ENCODE data around the gene G6PC1. TPM values are rescaled to one million over a fixed set of nuclear protein-coding genes. Genes with fewer than 3 reads are reported as not detected.
"Not testable (repeated sequence)": the region's sequence is repeated elsewhere in the genome, so short reads cannot be mapped to it uniquely, and the experiment has no call there.

G6PC1 gene
- total RNA-seq, 1 experiment from 2014 or later: not detected

DNA sequence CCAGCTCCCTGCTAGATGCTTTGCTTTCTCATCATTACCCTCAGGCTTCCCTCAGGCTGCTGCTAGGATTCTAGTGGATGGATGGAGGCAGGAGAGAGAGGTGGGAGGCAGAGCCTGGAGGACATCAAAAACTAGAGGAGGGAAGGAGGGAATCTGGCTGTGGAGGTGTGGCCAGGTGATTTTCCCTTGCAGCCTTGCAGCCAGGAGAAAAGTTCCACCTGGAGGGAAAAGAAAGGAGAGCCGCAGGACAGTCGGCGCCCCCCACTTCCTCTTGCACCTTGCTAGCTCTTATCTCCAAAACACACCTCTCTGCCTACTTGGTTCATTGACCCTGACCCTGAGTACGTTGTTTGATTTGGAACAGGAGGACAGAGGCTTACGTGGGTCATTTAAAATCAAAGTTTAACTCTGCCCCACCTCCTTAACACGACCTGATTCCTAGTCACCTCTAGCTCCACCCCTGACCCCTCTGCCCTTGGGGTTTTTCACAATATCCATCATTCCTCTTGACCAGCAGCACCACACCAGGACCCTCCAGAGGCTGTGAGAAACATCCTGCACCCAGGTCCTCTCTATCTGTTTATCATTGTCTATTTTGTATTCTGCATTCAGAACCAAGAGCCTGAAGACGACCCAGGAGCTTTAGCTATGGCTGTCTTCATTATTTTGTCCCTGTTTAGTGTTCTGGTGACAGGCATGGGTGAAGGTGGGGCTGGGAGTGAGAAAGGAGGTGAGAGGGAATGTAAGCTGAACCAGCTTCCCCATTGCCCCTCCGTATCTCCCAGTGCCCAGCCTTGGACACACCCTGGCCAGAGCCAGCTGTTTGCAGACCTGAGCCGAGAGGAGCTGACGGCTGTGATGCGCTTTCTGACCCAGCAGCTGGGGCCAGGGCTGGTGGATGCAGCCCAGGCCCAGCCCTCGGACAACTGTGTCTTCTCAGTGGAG lies 33.7 kb upstream of the G6PC1 start:
- H3K27me3 ChIP-seq (replicated peaks): peaks cover 10% of the 10 kb centered on the region; the same call in 1 of the 2 replicates
- no peak overlapping the region for H3K4me3 ChIP-seq
- DNase-seq (ENCODE audit: low read depth in 1 of 2, low spot score in 2 of 2): no peak
- no peak overlapping the region for H3K27ac ChIP-seq
- no peaks in the 10 kb centered on the region for H3K4me1 ChIP-seq (replicated peaks)
- H3K9me3 ChIP-seq (replicated peaks): peaks cover 2% of the 10 kb centered on the region; the same call in 1 of the 2 replicates
- no peaks in the 10 kb centered on the region for H3K36me3 ChIP-seq

DNA sequence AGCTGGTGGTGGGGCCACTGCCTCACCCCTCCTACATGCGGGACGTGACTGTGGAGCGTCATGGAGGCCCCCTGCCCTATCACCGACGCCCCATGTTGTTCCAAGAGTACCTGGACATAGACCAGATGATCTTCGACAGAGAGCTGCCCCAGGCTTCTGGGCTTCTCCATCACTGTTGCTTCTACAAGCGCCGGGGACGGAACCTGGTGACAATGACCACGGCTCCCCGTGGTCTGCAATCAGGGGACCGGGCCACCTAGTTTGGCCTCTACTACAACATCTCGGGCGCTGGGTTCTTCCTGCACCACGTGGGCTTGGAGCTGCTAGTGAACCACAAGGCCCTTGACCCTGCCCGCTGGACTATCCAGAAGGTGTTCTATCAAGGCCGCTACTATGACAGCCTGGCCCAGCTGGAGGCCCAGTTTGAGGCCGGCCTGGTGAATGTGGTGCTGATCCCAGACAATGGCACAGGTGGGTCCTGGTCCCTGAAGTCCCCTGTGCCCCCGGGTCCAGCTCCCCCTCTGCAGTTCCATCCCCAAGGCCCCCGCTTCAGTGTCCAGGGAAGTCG lies 32.8 kb upstream of the G6PC1 start:
- not testable (repeated sequence) for H3K27ac ChIP-seq

DNA sequence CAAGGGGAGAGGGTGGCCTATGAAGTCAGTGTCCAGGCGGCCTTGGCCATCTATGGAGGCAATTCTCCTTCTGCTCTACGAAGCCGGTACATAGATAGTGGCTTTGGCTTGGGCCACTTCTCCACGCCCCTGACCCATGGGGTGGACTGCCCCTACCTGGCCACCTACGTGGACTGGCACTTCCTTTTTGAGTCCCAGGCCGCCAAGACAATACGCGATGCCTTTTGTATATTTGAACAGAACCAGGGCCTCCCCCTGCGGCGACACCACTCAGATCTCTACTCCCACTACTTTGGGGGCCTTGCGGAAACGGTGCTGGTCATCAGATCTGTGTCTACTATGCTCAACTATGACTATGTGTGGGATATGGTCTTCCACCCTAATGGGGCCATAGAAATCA lies 32.3 kb upstream of the G6PC1 start:
- no peak for DNase-seq (ENCODE audit: low read depth in 1 of 2, low spot score in 2 of 2)
- Histone ChIP-seq H3K9me3 (replicated peaks) (no peaks in the 10 kb centered on the region; the same call in 1 of the 2 replicates), H3K36me3 (no peaks in the 10 kb centered on the region), H3K27me3 (replicated peaks) (peaks cover 13% of the 10 kb centered on the region; the same call in 1 of the 2 replicates), H3K27ac (no peak overlapping the region), H3K4me1 (replicated peaks) (no peaks in the 10 kb centered on the region), H3K4me3 (no peak overlapping the region)

More for the DNA sequence above, 32.8 kb upstream of the G6PC1 start:
- not testable (repeated sequence) for H3K36me3 ChIP-seq; H3K4me1 ChIP-seq (replicated peaks); DNase-seq (ENCODE audit: low read depth in 1 of 2, low spot score in 2 of 2); H3K27me3 ChIP-seq (replicated peaks); H3K4me3 ChIP-seq; H3K9me3 ChIP-seq (replicated peaks)

DNA sequence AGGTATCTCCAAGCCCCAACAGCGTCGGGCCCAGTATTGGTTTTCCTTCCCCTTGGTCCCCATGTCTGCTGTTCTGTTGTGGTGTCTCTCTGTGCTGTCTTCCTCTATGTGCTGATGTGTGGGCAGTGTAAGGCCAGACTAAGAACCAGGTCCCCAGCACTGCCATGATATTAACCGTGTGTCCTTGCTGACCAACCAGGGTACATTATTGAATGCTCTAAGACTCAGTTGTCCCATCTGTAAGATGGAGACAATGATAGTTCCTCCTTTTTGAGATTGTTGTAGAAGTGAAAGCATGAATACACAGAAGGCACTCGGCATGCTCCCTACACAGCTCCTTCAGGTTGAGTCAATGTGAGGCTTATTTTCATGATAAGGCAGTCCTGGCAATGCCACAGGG lies 29.0 kb upstream of the G6PC1 start:
- no peak for DNase-seq (ENCODE audit: low read depth in 1 of 2, low spot score in 2 of 2)
- H3K4me3 ChIP-seq: no peak overlapping the region
- no peaks in the 10 kb centered on the region for H3K36me3 ChIP-seq
- no peaks in the 10 kb centered on the region for H3K4me1 ChIP-seq (replicated peaks)
- H3K27ac ChIP-seq: no peak overlapping the region
- no peaks in the 10 kb centered on the region for H3K9me3 ChIP-seq (replicated peaks)
- peaks cover 17% of the 10 kb centered on the region for H3K27me3 ChIP-seq (replicated peaks)

DNA sequence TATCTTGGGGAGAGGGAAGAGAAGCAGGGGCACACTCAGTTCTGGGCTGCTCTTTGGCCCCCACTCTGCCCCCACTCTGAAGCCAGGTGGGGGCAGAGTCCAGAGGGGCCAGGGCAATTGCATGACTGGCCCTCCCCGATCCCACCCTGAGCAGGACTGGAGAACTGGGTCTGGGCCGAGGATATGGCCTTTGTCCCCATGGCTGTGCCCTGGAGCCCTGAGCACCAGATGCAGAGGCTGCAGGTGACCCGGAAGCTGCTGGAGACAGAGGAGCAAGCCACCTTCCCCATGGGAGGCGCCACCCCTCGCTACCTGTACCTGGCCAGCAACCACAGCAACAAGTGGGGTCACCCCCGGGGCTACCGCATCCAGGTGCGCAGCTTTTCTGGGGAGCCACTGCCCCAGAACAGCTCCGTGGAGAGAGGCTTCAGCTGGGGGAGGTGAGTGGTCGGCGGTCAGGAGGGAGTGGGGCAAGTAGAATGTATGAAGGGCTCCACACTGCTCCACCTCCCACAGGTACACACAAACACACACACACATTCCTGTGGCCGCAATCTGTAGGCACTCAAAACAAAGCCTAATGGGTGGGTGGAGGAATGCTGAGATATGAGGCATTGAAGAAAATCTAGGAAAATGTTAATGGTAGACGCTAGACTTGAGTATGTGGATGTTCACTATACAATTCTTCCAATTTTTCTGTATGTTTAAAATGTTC lies 28.2 kb upstream of the G6PC1 start:
- H3K27me3 ChIP-seq (replicated peaks): peaks cover 24% of the 10 kb centered on the region
- no peaks in the 10 kb centered on the region for H3K4me1 ChIP-seq (replicated peaks)
- H3K9me3 ChIP-seq (replicated peaks): no peaks in the 10 kb centered on the region
- DNase-seq (ENCODE audit: low read depth in 1 of 2, low spot score in 2 of 2): no peak
- no peak overlapping the region for H3K4me3 ChIP-seq
- H3K36me3 ChIP-seq: no peaks in the 10 kb centered on the region
- H3K27ac ChIP-seq: no peak overlapping the region

DNA sequence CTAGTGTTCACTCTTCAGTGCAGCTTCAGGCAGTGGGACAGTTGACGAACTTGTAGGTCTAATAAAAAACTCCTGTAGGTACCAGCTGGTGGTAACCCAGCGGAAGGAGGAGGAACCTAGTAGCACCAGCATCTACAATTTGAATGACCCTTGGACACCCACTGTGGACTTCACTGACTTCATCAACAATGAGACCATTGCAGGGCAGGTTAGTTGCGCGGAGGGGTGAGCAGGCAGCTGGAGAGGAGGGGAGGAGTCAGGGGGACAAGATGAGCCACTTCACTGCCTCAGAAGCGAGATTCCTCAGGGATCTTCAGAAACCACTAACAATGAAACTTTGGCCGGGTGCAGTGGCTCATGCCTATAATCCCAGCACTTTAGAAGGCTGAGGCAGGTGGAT lies 27.3 kb upstream of the G6PC1 start:
- no peaks in the 10 kb centered on the region for H3K4me1 ChIP-seq (replicated peaks)
- no peak overlapping the region for H3K27ac ChIP-seq
- H3K4me3 ChIP-seq: no peak overlapping the region
- no peaks in the 10 kb centered on the region for H3K9me3 ChIP-seq (replicated peaks)
- no peaks in the 10 kb centered on the region for H3K36me3 ChIP-seq
- H3K27me3 ChIP-seq (replicated peaks): peaks cover 30% of the 10 kb centered on the region
- no peak for DNase-seq (ENCODE audit: low read depth in 1 of 2, low spot score in 2 of 2)

DNA sequence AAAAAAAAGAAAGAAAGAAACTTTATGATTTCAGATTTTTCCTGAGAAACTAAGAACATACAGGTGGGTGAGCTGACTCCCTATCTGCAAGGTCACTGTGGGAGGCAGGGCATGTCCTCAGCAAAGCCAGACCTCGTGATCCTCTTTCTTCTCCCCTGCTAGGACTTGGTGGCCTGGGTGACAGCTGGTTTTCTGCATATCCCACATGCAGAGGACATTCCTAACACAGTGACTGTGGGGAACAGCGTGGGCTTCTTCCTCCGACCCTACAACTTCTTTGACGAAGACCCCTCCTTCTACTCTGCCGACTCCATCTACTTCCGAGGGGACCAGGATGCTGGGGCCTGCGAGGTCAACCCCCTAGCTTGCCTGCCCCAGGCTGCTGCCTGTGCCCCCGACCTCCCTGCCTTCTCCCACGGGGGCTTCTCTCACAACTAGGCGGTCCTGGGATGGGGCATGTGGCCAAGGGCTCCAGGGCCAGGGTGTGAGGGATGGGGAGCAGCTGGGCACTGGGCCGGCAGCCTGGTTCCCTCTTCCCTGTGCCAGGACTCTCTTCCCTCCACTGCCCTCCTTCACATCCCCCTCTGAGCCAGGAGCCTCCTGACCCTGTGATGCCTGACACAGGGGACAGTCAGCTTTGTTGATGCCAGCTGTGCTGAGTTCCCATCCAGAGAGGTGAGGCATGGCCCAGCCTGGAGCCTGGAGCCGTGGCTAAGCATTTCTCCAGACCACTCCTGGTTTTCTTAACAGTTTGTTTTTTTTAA lies 26.5 kb upstream of the G6PC1 start:
- H3K36me3 ChIP-seq; H3K4me1 ChIP-seq (replicated peaks); H3K9me3 ChIP-seq (replicated peaks); H3K4me3 ChIP-seq; H3K27ac ChIP-seq; DNase-seq (ENCODE audit: low read depth in 1 of 2, low spot score in 2 of 2): not testable (repeated sequence)
- H3K27me3 ChIP-seq (replicated peaks): peaks cover 33% of the 10 kb centered on the region

DNA sequence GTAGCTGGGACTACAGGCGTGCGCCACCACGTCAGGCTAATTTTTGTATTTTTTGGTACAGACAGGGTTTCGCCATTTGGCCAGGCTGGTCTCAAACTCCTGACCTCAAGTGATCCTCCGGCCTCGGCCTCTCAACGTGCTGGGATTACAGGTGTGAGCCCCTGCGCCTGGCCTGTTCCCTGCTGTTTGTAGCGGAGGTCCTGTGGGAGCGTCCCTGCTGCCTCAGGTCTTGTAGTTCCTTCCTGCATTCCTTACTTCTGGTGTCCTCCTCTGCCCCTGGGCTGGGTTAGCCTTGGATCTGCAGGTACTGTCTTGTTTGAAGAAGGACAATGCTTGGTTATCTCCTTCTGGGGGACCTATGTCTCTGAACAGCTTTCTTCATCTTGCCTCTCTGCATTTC lies 23.6 kb upstream of the G6PC1 start:
- H3K27ac ChIP-seq: no peak overlapping the region
- H3K36me3 ChIP-seq: no peaks in the 10 kb centered on the region
- H3K4me1 ChIP-seq (replicated peaks): no peaks in the 10 kb centered on the region
- no peak overlapping the region for H3K4me3 ChIP-seq
- no peak for DNase-seq (ENCODE audit: low read depth in 1 of 2, low spot score in 2 of 2)
- no peaks in the 10 kb centered on the region for H3K9me3 ChIP-seq (replicated peaks)
- H3K27me3 ChIP-seq (replicated peaks): peaks cover 33% of the 10 kb centered on the region

DNA sequence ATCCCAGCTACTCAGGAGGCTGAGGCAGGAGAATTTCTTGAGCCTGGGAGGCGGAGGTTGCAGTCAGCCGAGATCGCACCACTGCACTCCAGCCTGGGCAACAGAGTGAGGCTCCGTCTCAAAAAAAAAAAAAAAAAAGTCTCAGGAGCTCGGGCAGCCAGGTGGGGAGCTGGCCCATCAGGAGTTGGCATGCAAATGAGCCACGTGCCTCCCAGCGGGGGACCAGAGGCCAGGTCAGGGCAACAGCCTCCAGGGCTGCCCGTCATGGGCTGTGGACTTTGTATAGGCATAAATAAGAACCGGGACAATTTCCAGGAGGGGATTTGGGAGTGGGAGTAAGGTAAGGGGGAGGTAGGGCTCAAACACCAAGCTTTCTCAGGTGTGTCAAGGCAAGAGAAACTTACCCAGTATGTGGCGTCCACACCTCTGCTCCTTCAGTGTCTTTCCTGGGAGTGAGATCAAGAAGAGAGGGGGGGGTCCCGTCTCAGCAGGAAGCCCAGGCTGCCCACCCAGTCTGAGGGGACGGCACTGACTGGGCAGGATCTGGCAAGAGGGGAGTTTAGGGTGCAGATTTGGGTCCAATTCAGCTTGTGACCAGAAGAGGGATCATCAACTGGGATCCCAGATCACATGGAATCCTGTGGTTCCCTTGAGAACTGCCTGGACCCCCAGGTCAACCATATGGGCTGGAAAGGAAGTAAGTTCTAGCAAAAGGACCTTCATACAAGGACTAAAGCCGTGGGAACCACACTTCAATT lies 22.3 kb upstream of the G6PC1 start:
- Histone ChIP-seq H3K27ac (no peak overlapping the region), H3K4me3 (no peak overlapping the region), H3K36me3 (no peaks in the 10 kb centered on the region), H3K27me3 (replicated peaks) (peaks cover 31% of the 10 kb centered on the region), H3K4me1 (replicated peaks) (no peaks in the 10 kb centered on the region), H3K9me3 (replicated peaks) (no peaks in the 10 kb centered on the region)
- DNase-seq (ENCODE audit: low read depth in 1 of 2, low spot score in 2 of 2): no peak

DNA sequence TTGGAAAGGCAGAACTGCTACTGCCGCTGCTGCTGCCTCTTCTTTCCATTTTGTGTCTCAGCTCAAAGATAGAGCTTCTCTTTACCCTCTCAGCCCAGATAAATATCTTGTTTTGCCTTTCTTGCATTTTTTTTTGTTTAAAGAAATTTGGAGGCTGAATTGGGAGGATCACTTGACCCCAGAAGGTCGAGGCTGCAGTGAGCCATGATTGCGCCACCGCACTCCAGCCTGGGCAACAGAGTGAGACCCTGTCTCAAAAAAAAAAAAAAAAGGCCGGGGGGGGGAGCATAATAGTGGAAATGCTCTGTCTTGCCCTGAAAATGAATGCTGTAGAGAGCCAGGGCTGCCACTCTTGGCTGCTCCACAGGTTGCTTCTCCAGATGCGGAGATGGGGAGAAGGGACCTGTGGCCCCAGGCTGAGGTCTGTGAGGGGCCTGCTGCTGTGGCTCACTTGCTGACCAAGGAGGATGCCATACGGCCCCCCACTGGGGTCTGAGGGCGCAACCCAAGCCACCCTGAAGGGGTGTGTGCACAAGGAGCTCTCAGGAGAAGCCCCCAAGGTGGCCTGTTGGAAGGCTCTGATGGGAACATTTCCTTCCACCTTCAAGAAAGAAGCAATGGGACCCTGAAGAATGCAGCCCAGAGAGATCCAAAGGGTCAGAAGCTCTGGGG lies 21.5 kb upstream of the G6PC1 start:
- DNase-seq (ENCODE audit: low read depth in 1 of 2, low spot score in 2 of 2): no peak
- H3K27ac ChIP-seq: no peak overlapping the region
- no peaks in the 10 kb centered on the region for H3K36me3 ChIP-seq
- no peaks in the 10 kb centered on the region for H3K4me1 ChIP-seq (replicated peaks)
- H3K27me3 ChIP-seq (replicated peaks): peaks cover 29% of the 10 kb centered on the region
- H3K9me3 ChIP-seq (replicated peaks): no peaks in the 10 kb centered on the region
- H3K4me3 ChIP-seq: no peak overlapping the region

DNA sequence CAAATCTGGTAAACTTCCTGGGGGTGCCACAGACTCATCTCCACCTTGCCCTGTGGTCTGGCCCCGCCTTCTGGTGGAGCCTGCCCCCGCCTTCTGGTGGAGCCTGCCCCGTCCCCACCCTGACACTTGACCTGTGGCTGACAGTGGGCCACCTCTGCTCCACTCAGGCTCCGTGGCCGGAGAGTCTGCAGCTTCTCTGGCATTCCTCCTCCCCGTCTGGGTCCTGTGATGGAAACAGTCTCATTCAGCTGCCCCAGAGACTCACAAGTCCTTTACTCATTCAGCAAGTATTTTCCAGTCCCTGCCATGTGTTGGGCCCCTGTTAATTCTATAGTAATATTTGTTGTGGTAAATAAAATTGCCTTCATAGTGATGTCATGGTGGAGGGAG lies 21.0 kb upstream of the G6PC1 start:
- no peak for DNase-seq (ENCODE audit: low read depth in 1 of 2, low spot score in 2 of 2)
- H3K36me3 ChIP-seq: no peaks in the 10 kb centered on the region

DNA sequence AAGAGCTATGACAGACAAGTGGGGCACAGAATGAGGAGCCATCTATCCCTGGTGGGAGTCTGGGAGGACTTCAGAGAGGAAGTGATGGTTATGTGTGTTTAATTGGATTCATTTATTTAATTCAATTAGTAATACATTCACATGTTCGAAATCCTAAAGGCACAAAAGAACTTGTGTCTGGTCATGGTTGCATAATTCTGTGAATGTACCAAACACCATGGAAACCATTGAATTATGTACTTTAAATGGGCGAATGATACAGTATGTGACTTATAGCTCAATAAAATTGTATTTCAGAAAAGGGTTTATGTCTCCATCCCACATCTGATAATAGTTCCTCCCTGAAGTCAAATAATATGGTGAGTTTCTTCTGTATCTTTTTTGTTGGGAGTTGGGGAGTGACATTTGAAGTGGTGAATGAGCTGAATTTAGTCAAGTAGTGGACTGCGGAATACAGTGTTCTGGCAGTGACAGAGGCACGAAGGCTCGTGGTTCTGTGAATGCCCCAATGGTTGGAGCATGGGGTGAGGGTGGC lies 19.8 kb upstream of the G6PC1 start:
- Histone ChIP-seq H3K27ac (no peak overlapping the region), H3K4me1 (replicated peaks) (no peaks in the 10 kb centered on the region), H3K27me3 (replicated peaks) (peaks cover 18% of the 10 kb centered on the region), H3K9me3 (replicated peaks) (no peaks in the 10 kb centered on the region), H3K36me3 (no peaks in the 10 kb centered on the region), H3K4me3 (no peak overlapping the region)
- DNase-seq (ENCODE audit: low read depth in 1 of 2, low spot score in 2 of 2): no peak

More for the DNA sequence above, 21.0 kb upstream of the G6PC1 start:
- Histone ChIP-seq H3K27ac (no peak overlapping the region), H3K9me3 (replicated peaks) (no peaks in the 10 kb centered on the region), H3K4me1 (replicated peaks) (no peaks in the 10 kb centered on the region), H3K4me3 (no peak overlapping the region), H3K27me3 (replicated peaks) (peaks cover 29% of the 10 kb centered on the region)
